Measurements from ENCODE around the gene TNFRSF1A.

- TF ChIP-seq AFF4 (CRISPR knock-in tag; IDR thresholded peaks at IDR 0.05) = no peak
- no peak for TF ChIP-seq CTCF (IDR thresholded peaks at IDR 0.05 in 2 of 3, conservative IDR thresholded peaks at IDR 0.05 in 1 of 3; ENCODE audit: insufficient read depth in 2 of 3, low read depth in 1 of 3, low read length in 3 of 3)
- no peak for TF ChIP-seq TBL1XR1 (IDR thresholded peaks at IDR 0.05; ENCODE audit: low read length in 2 of 2)
- TF ChIP-seq TARDBP (IDR thresholded peaks at IDR 0.05) = no peak
- no peak for TF ChIP-seq NBN (IDR thresholded peaks at IDR 0.05; ENCODE audit: low read depth)
- no peak for TF ChIP-seq POLR2A (conservative IDR thresholded peaks at IDR 0.05)
- no peak for TF ChIP-seq ZNF274 (IDR thresholded peaks at IDR 0.05; ENCODE audit: borderline replicate concordance, low read depth, low read length)
- TF ChIP-seq ZNF212 (CRISPR knock-in tag; IDR thresholded peaks at IDR 0.05) = no peak
- no peak for TF ChIP-seq BHLHE40 (IDR thresholded peaks at IDR 0.05; ENCODE audit: low read length)
- TF ChIP-seq, protein P1, sequence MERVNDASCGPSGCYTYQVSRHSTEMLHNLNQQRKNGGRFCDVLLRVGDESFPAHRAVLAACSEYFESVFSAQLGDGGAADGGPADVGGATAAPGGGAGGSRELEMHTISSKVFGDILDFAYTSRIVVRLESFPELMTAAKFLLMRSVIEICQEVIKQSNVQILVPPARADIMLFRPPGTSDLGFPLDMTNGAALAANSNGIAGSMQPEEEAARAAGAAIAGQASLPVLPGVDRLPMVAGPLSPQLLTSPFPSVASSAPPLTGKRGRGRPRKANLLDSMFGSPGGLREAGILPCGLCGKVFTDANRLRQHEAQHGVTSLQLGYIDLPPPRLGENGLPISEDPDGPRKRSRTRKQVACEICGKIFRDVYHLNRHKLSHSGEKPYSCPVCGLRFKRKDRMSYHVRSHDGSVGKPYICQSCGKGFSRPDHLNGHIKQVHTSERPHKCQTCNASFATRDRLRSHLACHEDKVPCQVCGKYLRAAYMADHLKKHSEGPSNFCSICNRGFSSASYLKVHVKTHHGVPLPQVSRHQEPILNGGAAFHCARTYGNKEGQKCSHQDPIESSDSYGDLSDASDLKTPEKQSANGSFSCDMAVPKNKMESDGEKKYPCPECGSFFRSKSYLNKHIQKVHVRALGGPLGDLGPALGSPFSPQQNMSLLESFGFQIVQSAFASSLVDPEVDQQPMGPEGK (CRISPR knock-in tag; IDR thresholded peaks at IDR 0.05; ENCODE audit: borderline replicate concordance) = no peak
- TF ChIP-seq, protein P2, sequence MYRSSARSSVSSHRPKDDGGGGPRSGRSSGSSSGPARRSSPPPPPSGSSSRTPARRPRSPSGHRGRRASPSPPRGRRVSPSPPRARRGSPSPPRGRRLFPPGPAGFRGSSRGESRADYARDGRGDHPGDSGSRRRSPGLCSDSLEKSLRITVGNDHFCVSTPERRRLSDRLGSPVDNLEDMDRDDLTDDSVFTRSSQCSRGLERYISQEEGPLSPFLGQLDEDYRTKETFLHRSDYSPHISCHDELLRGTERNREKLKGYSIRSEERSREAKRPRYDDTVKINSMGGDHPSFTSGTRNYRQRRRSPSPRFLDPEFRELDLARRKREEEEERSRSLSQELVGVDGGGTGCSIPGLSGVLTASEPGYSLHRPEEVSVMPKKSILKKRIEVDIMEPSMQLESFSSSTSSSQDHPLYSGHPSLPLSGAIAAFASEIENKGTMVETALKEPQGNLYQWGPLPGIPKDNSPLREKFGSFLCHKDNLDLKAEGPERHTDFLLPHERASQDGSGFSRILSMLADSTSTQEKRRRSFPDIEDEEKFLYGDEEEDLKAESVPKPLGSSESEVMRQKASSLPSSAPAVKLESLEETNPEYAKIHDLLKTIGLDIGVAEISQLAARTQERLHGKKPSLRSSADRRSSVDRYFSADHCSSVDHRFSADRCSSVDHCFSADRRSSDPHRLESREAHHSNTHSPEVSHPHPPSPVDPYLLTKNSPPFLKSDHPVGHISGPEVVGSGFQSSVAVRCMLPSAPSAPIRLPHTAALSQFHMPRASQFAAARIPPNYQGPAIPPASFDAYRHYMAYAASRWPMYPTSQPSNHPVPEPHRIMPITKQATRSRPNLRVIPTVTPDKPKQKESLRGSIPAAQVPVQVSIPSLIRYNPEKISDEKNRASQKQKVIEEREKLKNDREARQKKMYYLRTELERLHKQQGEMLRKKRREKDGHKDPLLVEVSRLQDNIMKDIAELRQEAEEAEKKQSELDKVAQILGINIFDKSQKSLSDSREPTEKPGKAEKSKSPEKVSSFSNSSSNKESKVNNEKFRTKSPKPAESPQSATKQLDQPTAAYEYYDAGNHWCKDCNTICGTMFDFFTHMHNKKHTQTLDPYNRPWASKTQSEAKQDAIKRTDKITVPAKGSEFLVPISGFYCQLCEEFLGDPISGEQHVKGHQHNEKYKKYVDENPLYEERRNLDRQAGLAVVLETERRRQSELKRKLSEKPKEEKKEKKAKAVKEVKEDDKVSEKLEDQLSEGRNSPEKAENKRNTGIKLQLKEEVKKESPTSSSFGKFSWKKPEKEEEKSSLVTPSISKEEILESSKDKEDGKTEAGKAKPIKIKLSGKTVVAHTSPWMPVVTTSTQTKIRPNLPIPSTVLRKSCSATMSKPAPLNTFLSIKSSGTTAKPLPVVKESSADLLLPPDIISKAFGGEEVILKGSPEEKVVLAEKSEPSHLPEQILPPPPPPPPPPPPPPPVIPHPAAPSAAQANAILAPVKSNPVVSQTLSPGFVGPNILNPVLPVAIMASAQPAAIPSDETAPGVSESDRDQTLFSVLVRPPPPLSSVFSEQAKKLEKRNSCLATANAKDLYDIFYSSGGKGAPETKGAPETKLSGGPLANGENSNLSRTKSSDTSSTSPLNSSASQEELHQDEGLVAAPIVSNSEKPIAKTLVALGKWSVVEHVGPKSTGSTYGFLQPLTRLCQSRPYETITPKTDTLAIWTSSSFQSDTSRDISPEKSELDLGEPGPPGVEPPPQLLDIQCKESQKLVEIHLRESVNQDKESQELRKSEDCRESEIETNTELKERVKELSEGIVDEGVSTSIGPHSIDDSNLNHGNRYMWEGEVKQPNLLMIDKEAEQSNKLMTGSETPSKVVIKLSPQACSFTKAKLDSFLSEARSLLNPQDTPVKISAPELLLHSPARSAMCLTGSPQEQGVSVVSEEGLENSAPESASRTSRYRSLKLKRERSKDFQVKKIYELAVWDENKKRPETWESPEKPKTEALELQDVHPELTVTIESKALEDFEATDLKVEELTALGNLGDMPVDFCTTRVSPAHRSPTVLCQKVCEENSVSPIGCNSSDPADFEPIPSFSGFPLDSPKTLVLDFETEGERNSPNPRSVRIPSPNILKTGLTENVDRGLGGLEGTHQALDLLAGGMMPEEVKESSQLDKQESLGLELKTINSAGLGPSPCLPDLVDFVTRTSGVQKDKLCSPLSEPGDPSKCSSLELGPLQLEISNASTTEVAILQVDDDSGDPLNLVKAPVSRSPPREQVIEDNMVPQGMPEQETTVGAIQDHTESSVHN (IDR thresholded peaks at IDR 0.05; ENCODE audit: borderline replicate concordance in 1 of 2, low read depth in 1 of 2) = no peak
Measured at GRCh38 chr12:6319446-6319845, 22.4 kb downstream of the TNFRSF1A start.

Data from K562 (cell line).